Astrocyte of the spinal cord (primary cell): Measurements from ENCODE around the gene OR1S1.

Experiments used
- DNase-seq: peaks from one replicate; pipeline ENCODE4 v3.0.0; 2011; ENCODE audit warnings: low read depth, low spot score
- H3K4me3 ChIP-seq: 2 replicates; pipeline ENCODE4 v1.5.1; 2011; ENCODE audit warnings: low read depth, mild to moderate bottlenecking, low read length, moderate library complexity
- in situ Hi-C: cut with HindIII; loops from 2 replicates; pipeline ENCODE4 v1.10.0; 2017; ENCODE audit warnings: low sequenced_read_pairs
- TF ChIP-seq, protein P1 (sequence below): IDR thresholded peaks from 2 replicates; pipeline ENCODE4 v1.5.1; 2012; ENCODE audit warnings: low read depth, mild to moderate bottlenecking, low read length, inconsistent platforms

The OR1S1 gene

DNA sequence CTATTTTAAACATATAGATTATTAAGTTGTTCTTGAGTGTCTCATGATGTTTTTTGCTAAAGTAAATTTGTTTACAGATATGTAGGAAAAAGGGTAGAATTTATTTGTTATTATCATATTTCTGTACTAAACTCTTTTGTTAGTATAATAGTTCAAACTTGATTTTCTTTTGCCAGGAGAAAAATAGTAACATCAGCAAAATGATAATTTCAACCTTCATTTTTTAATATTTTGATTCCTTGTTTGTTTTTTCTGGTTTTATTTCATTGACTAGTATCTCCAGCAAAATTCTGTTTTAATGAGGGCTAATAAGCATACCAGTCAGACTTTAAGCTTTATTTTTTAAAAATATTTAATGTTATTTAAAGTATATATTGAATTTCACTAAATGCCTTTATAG, 4.0 kb downstream of the OR1S1 start:
- no peak overlapping the region for H3K4me3 ChIP-seq
- TF ChIP-seq, protein P1, sequence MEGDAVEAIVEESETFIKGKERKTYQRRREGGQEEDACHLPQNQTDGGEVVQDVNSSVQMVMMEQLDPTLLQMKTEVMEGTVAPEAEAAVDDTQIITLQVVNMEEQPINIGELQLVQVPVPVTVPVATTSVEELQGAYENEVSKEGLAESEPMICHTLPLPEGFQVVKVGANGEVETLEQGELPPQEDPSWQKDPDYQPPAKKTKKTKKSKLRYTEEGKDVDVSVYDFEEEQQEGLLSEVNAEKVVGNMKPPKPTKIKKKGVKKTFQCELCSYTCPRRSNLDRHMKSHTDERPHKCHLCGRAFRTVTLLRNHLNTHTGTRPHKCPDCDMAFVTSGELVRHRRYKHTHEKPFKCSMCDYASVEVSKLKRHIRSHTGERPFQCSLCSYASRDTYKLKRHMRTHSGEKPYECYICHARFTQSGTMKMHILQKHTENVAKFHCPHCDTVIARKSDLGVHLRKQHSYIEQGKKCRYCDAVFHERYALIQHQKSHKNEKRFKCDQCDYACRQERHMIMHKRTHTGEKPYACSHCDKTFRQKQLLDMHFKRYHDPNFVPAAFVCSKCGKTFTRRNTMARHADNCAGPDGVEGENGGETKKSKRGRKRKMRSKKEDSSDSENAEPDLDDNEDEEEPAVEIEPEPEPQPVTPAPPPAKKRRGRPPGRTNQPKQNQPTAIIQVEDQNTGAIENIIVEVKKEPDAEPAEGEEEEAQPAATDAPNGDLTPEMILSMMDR = no peak
- DNase-seq = no peak
- in situ Hi-C loops = no loop called here

DNA sequence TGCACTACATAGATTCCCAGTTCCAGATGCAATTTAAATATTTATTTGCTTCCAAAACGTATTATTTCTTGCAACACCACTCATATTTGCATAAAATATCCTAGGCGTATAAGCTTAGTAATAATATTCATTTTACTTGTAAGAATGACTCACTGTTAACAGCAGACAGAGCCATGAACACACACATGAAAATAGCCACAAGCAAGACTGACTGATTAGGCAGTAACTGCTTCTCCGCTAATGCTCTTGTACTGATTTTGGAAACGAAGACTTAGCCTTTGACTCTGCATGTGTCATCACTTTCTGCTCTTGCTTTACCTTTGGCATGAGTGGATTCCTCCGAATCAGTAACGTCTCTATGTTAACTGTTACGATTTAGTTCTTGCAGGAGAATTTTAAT, 10.2 kb downstream of the OR1S1 start:
- TF ChIP-seq, protein P1 = no peak
- in situ Hi-C loops = no loop called here
- no peak for DNase-seq
- H3K4me3 ChIP-seq = no peak overlapping the region

DNA sequence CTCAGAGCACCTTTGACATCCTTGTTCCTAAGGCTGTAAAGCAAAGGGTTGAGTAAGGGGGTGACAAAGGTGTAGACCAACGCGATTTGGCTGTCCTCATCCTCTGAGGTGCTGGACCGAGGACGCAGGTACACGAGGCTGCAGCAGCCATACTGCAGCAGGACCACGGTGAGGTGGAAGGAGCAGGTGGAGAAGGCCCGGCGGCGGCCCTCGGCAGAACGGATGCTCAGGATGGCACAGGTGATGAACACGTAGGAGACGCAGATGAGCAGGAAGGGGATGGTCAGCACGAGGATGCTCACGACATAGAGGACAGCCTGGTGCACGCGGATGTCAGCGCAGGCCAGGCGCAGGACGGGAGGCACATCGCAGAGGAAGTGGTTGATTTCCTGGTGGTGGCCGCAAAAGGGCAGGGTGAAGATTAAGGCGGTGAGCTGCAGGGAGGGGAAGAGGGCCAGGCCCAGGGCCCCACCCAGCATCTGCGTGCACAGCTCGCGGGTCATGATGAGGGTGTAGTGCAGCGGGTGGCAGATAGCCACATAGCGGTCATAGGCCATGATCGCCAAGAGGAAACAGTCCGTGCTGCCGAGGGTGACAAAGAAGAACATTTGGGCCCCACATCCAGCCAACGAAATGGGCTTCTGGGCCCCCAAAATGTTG, 15.6 kb downstream of the OR1S1 start:
- TF ChIP-seq, protein P1 = no peak
- no peak for DNase-seq
- in situ Hi-C loops = no loop called here
- H3K4me3 ChIP-seq = no peak overlapping the region

DNA sequence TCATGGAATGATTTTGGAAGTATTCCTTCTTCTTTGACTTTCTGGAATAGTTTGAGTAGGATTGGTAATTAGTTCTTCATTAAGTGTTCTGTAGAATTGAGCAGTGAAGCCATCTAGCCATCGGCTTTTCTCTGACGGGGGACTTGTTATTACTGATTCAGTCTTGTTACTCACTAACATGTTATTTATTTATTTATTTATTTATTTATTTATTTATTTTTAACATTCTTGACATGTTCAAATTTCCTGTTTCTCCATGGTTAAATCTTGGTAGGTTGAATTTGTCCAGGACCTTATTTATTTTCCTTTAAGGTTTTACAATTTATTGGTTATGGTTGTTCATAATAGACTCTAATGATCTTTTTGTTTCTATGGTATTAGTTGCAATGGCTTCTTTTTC, 31.4 kb downstream of the OR1S1 start:
- DNase-seq = no peak
- TF ChIP-seq, protein P1 = no peak
- in situ Hi-C loops = no loop called here
- H3K4me3 ChIP-seq = no peak overlapping the region

DNA sequence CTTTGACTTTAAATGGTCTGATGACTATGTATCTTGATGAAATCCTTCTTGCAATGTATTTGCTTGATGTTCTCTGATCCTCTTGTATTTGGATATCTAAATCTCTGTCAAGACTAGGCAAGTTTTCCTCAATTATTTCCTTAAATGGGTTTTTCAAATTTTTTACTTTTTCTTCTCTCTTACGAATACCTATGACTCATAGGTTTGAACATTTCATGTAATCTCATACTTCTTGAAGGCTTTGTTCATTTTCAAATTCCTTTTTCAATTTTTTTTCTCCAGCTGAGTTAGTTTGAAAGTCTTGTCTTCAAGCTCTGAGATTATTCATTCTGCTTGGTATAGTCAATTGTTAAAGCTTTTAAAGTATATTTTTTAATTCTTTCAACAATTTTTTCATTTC, 42.4 kb downstream of the OR1S1 start:
- no peak overlapping the region for H3K4me3 ChIP-seq
- in situ Hi-C loops = no loop called here
- no peak for DNase-seq
- TF ChIP-seq, protein P1 = no peak

DNA sequence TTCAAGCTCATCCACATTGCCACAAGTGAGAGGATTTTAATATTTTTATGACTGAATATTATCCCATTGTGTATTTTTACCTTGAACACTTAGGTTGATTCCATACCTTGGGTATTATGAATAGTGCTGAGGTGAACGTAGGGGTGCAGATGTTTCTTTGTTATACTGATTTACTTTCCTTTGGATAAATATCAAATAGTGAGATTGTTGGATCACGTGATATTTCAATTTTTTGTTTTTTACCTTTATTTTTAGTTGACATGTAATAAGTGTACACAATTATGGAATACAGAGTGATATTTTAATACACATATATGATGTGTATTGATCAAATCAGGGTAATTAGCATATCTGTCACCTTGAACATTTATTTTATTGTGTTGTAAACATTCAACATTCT, 47.5 kb downstream of the OR1S1 start:
- in situ Hi-C loops = no loop called here
- no peak for DNase-seq
- TF ChIP-seq, protein P1 = no peak
- H3K4me3 ChIP-seq = no peak overlapping the region
